ENCODE data around the gene AHR.
"Not testable (repeated sequence)": the region's sequence is repeated elsewhere in the genome, so short reads cannot be mapped to it uniquely, and the experiment has no call there.

AHR gene

DNA sequence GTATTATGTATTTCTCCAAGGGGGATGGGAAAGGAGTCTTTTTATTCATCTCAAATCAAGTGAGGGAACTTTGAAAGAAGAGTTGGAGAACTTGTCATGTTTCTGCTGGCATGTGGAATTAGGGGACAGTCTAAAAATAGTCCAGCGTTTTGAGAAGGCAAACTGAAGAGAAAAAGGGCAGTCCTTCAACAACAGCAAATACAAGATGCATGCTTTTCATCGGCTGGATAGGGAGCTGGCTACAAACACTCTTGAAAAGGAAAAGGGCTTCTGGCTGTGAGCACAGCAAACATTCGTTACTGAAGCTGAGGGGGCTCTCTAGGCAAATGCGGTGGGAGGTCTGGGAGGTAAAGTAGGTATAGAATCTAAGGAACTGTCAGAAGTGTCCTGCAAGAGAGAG, 91.9 kb downstream of the AHR start:
- Histone ChIP-seq H3K27me3 (ENCODE audit: insufficient read depth, poor library complexity, severe bottlenecking) (no peaks in the 10 kb centered on the region), H3K36me3 (ENCODE audit: low read depth) (no peaks in the 10 kb centered on the region), H3K27ac (ENCODE audit: poor library complexity, severe bottlenecking) (no peak overlapping the region), H3K9me3 (ENCODE audit: severe bottlenecking) (peaks cover 9% of the 10 kb centered on the region), H3K4me1 (ENCODE audit: insufficient read depth, poor library complexity, severe bottlenecking) (no peaks in the 10 kb centered on the region), H3K4me3 (ENCODE audit: severe bottlenecking) (no peak overlapping the region)
- DNase-seq (ENCODE audit: low spot score) (no peak), ATAC-seq (ENCODE audit: low read depth) (no peak)
- TF ChIP-seq CTCF (IDR thresholded peaks at IDR 0.05; ENCODE audit: poor library complexity, severe bottlenecking): no peak

DNA sequence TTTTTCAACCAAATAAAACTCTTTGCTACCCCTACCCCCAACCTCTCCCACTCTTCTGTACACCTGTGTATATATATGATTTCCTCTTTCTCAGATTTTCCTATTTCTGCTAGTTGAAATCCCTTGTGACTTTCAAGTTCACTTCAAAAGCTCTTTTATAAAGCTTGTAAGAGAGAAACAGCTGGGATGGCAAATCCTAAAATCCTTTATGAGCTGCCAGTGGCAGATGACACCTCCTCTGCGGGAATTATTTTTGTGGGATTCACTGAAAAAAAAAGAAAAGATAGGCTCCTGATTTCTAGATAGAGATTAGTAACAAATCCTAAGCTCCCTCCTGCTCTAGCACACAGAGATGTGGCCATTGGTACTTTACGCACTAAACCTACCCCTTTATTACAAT, 92.9 kb downstream of the AHR start:
- Histone ChIP-seq H3K27ac (ENCODE audit: poor library complexity, severe bottlenecking) (no peak overlapping the region), H3K4me1 (ENCODE audit: insufficient read depth, poor library complexity, severe bottlenecking) (no peaks in the 10 kb centered on the region), H3K36me3 (ENCODE audit: low read depth) (no peaks in the 10 kb centered on the region), H3K9me3 (ENCODE audit: severe bottlenecking) (peaks cover 9% of the 10 kb centered on the region), H3K27me3 (ENCODE audit: insufficient read depth, poor library complexity, severe bottlenecking) (no peaks in the 10 kb centered on the region), H3K4me3 (ENCODE audit: severe bottlenecking) (no peak overlapping the region)
- ATAC-seq (ENCODE audit: low read depth): no peak
- TF ChIP-seq CTCF (IDR thresholded peaks at IDR 0.05; ENCODE audit: poor library complexity, severe bottlenecking): no peak
- DNase-seq (ENCODE audit: low spot score): no peak

GRCh38 chr7:17392846-17393245, 94.4 kb downstream of the AHR start:
- Histone ChIP-seq H3K4me1 (ENCODE audit: insufficient read depth, poor library complexity, severe bottlenecking) (no peaks in the 10 kb centered on the region), H3K27ac (ENCODE audit: poor library complexity, severe bottlenecking) (no peak overlapping the region), H3K9me3 (ENCODE audit: severe bottlenecking) (peaks cover 9% of the 10 kb centered on the region), H3K4me3 (ENCODE audit: severe bottlenecking) (no peak overlapping the region), H3K36me3 (ENCODE audit: low read depth) (no peaks in the 10 kb centered on the region), H3K27me3 (ENCODE audit: insufficient read depth, poor library complexity, severe bottlenecking) (no peaks in the 10 kb centered on the region)
- DNase-seq (ENCODE audit: low spot score): no peak
- no peak for ATAC-seq (ENCODE audit: low read depth)
- TF ChIP-seq CTCF (IDR thresholded peaks at IDR 0.05; ENCODE audit: poor library complexity, severe bottlenecking): no peak

GRCh38 chr7:17394563-17394962, 96.1 kb downstream of the AHR start:
- H3K4me3 ChIP-seq (ENCODE audit: severe bottlenecking); DNase-seq (ENCODE audit: low spot score); H3K27ac ChIP-seq (ENCODE audit: poor library complexity, severe bottlenecking); ATAC-seq (ENCODE audit: low read depth); H3K36me3 ChIP-seq (ENCODE audit: low read depth); H3K4me1 ChIP-seq (ENCODE audit: insufficient read depth, poor library complexity, severe bottlenecking); H3K27me3 ChIP-seq (ENCODE audit: insufficient read depth, poor library complexity, severe bottlenecking); H3K9me3 ChIP-seq (ENCODE audit: severe bottlenecking): not testable (repeated sequence)
